Measurements from ENCODE around the gene HSD17B3.

Gene HSD17B3

DNA sequence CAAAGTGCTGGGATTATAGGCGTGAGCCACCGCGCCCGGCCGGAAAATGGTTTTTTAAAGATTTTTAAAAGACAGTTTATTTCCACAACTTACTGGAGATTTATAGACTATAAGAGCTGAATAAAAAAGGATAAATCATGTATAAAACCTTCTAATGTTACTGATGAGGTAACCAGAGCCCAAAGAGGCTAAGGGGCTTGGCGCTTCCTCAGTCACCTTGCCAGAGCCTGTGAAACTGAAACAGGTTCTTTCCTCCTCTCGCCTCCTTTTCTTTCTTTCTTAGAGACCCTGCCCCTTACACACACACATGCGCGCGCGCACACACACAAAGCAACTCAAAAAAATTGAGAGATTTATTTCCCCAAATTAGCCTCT, 69.8 kb downstream of the HSD17B3 start:
- ATAC-seq (no peak), DNase-seq (ENCODE audit: low spot score in 2 of 2) (no peak)
- Mint-ChIP-seq H3K36me3 (no peaks in the 10 kb centered on the region), H3K4me3 (no peak overlapping the region), H3K9me3 (peaks cover 6% of the 10 kb centered on the region), H3K4me1 (peaks cover 6% of the 10 kb centered on the region), H3K27ac (no peak overlapping the region)

DNA sequence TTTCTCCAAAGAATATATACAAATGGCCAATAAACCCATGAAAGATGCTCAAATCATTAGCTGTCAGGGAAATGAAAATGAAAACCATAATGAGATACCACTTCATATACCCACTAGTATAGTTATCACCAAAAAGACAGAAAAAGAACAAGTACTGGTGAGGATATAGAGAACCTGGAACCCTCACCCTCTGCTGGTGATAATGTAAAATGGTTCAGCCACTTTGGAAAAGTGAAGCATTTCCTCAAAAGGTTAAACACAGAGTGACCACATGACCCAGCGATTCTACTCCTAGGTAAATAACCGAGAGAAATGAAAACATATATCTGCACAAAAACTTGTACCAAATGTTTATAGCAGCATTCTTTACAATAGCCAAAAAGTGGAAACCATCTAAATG, 72.0 kb downstream of the HSD17B3 start:
- Mint-ChIP-seq H3K27ac (no peak overlapping the region), H3K4me3 (no peak overlapping the region), H3K9me3 (peaks cover 6% of the 10 kb centered on the region), H3K4me1 (peaks cover 6% of the 10 kb centered on the region), H3K36me3 (no peaks in the 10 kb centered on the region)
- no peak for ATAC-seq
- DNase-seq (ENCODE audit: low spot score in 2 of 2) = no peak

DNA sequence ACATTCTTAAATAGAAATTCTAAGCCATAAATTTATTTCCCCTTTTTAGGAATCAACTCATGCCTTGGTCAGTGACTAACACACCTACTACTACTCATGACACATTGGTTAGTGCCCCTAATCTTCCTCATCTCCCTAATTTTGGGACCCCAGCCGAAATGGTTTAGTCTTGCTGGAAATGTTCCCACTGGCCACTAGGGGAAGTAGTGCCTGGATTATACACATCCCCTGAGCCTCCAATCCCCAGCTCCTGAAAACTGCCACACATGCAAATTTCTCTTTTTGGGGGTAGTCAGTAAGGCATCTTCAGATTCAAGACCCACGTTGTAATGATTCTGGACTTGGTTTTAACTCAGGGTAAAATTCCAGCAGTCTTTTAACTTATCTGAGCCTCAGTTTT, 79.8 kb downstream of the HSD17B3 start:
- ATAC-seq (no peak), DNase-seq (ENCODE audit: low spot score in 2 of 2) (no peak)
- Mint-ChIP-seq H3K9me3 (peaks cover 4% of the 10 kb centered on the region), H3K4me3 (no peak overlapping the region), H3K36me3 (no peaks in the 10 kb centered on the region), H3K4me1 (peaks cover 15% of the 10 kb centered on the region), H3K27ac (no peak overlapping the region)

DNA sequence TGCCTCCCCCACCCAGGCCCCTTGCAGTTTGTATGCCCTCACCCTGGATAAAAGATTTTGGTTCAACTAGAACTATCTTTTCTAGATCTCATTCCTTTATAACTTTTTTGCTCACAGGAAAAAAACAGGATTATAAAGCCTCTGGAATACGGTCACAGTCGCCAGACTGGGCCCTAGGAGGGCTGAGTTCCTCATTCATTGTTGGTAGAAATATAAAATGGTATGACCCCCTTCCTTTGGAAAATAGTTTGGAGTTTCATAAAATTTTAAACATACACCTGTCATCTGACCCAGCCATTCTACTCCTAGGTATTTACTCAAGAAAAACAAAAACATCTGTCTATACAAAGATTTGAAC, 82.1 kb downstream of the HSD17B3 start:
- H3K4me3 Mint-ChIP-seq = no peak overlapping the region
- H3K4me1 Mint-ChIP-seq = peaks cover 15% of the 10 kb centered on the region
- DNase-seq (ENCODE audit: low spot score in 2 of 2) = no peak
- no peaks in the 10 kb centered on the region for H3K36me3 Mint-ChIP-seq
- ATAC-seq = no peak
- no peak overlapping the region for H3K27ac Mint-ChIP-seq
- H3K9me3 Mint-ChIP-seq = peaks cover 4% of the 10 kb centered on the region

DNA sequence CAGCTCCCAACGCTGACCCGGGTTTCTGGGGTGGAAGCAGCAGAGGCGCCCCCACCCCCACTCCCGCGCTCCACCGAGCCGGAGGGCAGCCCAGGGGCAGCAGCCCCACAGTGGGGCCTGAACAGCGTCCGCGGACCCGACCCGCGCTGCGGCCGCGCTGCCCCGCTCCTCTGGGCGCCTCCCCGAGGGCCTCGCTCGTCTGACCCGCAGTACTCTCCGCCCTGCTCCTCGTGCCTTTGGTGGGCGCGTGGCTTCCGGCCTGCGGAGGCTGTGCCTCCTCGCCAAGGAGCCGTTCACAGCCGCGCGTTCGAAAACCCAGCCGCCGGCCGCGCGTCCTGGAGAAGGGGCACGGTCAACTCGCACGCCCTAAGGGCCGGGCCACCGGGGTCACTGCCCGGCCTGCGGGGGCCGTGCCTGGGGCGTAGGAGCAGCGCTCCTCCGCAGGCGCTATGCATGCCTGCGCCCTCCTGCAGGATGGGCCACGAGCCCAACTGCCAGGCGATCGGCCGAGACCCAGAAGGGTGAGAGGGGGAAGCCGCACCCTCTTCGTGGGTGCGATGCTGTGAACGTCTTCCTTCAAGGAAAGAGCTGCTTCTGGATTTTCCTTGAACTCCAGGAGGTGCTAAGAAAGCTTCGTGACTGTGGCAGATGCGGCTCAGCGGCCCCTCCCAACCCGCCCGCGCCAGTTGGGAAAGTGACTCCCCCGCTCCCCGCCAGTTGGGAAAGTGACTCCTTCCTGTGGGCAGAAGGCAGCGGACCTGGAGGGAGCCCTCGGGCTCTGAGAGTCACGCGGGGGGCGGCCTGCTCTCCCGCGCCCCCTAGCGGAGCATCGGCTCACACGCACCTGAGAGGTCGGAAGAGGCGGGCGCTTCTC, 82.7 kb downstream of the HSD17B3 start:
- H3K36me3 Mint-ChIP-seq = no peaks in the 10 kb centered on the region
- peaks cover 15% of the 10 kb centered on the region for H3K4me1 Mint-ChIP-seq
- peak; percentile 39 for ATAC-seq

DNA sequence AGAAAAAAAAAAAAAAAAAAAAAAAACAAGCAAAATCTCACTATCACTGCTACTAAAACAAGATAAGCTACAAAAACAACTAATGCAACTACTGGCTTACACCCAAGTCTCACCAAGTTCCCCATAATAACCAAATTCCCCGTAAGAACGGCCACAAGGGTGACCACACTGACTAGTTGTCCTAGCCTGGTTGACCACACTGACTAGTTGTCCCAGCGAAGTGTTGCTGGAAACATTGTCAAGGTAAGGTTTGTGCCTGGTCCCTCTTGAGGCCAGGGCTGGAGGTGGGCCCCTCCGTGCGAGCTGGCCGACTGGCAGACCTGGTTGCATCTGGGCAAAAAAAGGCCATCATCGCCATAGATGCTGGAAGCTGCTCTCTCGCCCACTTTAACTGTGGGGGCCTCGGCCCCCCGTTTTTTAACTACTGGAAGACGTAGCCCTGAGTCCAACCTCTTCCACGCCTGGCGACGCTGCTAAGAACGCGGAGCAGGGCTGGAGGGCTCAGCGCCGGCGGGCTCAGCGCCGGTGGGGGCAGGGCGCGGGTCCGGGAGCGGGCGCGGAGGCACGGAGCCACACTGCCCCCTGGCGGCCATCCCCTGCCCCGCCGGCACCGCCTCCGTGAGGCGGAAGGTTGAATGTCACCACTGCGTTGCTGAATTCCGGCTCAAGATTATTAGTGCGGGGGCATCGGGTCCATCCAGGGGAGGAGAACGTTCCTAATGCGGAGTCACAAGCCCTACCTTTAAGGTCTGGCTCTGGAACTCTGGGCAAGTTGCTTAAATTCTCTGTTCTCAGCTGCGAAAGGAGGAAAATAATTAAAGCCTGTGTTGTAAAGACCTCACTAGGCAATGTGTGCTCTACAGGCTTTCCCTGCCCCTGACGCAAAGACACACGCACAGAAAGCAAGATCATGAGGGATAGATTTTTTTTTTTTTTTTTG, 84.0 kb downstream of the HSD17B3 start:
- H3K4me1 Mint-ChIP-seq = peaks cover 15% of the 10 kb centered on the region
- H3K4me3 Mint-ChIP-seq = peak overlapping the region; percentile 63
- DNase-seq (ENCODE audit: low spot score in 2 of 2) (peak; percentile 89 to 91), ATAC-seq (peak; percentile 90)
- no peaks in the 10 kb centered on the region for H3K9me3 Mint-ChIP-seq
- H3K27ac Mint-ChIP-seq = no peak overlapping the region
- H3K36me3 Mint-ChIP-seq = no peaks in the 10 kb centered on the region

More for the DNA sequence above, 82.7 kb downstream of the HSD17B3 start:
- peaks cover 4% of the 10 kb centered on the region for H3K9me3 Mint-ChIP-seq
- DNase-seq (ENCODE audit: low spot score in 2 of 2) = peak; percentile 34 to 60
- no peak overlapping the region for H3K27ac Mint-ChIP-seq
- H3K4me3 Mint-ChIP-seq = peak overlapping the region; percentile 63

DNA sequence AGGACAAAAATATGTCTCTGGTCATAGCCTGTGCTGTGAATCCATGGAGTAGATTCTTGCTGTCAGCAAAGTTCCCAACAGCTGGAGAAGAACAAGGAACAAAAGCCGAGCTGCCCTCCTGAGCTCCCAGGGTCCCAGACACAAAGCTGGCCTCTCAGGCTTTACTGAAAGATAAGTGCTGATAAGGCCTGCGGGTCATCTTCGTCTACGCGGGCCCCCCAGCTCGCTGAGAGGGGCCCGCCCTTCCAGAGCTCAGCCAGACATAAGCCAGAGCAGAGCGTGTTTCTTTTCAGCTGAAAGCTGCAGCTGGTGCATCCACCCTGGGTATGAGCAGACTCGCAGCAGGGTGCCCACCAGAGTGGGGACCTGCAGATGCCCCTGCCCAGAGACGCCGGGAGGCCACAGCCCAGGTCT, 84.7 kb downstream of the HSD17B3 start:
- ATAC-seq = no peak
- peaks cover 15% of the 10 kb centered on the region for H3K4me1 Mint-ChIP-seq
- no peaks in the 10 kb centered on the region for H3K36me3 Mint-ChIP-seq
- no peak overlapping the region for H3K27ac Mint-ChIP-seq
- H3K9me3 Mint-ChIP-seq = no peaks in the 10 kb centered on the region
- no peak for DNase-seq (ENCODE audit: low spot score in 2 of 2)
- peak overlapping the region; percentile 63 for H3K4me3 Mint-ChIP-seq

DNA sequence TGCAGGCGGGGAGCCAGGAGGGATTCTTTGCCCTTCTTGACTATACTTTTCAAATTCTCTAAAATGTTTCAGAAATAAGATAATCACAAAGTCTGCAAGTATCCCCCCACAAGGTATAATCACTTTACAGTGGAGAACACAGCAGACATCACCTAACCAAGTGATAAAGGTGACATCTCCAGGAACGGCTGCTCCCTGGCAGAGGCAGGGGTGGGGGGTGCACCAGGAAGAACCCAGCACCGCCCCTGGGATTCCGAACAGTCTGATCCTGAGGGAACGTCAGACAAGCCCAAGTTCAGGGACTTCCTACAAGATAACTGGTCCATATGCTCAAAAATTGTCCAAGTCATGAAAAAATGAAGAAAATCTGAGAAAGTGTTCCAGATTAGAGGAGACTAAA, 85.4 kb downstream of the HSD17B3 start:
- Mint-ChIP-seq H3K36me3 (no peaks in the 10 kb centered on the region), H3K4me3 (no peak overlapping the region), H3K4me1 (peaks cover 15% of the 10 kb centered on the region), H3K27ac (no peak overlapping the region), H3K9me3 (no peaks in the 10 kb centered on the region)
- ATAC-seq = no peak
- no peak for DNase-seq (ENCODE audit: low spot score in 2 of 2)

DNA sequence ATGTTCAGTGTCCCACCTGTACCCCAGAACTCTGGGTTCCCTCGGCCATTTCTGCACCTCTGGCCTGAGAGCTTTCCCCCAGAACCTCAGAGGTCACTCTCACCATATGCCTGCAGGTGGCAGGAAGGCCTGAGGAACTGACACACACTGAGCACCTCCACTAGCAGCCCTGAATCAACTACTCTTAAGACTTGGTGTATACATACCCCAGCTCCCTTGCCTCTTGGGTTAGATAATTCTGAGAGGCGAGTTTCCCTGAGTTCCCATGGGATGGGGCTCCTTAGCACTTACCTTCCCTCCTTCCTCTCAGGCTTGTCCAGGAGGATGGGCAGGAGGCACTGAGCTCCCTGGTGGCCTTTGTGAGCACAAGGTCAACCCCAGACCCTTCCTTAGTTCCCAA, 86.1 kb downstream of the HSD17B3 start:
- peaks cover 15% of the 10 kb centered on the region for H3K4me1 Mint-ChIP-seq
- H3K27ac Mint-ChIP-seq = no peak overlapping the region
- DNase-seq (ENCODE audit: low spot score in 2 of 2) = no peak
- no peak overlapping the region for H3K4me3 Mint-ChIP-seq
- ATAC-seq = no peak
- H3K9me3 Mint-ChIP-seq = no peaks in the 10 kb centered on the region
- H3K36me3 Mint-ChIP-seq = no peaks in the 10 kb centered on the region

DNA sequence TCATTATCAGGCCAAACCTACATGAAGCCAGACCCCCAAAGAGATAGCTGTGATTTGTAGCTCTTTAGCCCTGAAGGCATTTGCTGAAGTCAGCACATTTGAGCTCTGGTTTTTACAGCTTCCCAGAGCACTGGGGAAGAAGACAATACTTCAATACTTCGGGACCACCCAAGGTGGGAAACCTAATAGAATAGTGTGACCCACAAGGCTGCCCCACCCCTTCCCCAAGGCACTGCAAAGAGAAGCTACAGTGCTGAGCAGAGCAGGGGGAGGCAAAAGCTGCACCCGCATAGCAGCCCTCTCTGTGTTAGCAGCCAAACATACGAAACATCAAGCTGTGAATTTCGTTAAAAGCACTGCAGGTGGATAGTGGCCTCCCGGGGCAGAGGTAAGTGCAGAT, 87.3 kb downstream of the HSD17B3 start:
- DNase-seq (ENCODE audit: low spot score in 2 of 2) (no peak), ATAC-seq (no peak)
- Mint-ChIP-seq H3K9me3 (no peaks in the 10 kb centered on the region), H3K36me3 (no peaks in the 10 kb centered on the region), H3K4me1 (peaks cover 15% of the 10 kb centered on the region), H3K4me3 (no peak overlapping the region), H3K27ac (no peak overlapping the region)

DNA sequence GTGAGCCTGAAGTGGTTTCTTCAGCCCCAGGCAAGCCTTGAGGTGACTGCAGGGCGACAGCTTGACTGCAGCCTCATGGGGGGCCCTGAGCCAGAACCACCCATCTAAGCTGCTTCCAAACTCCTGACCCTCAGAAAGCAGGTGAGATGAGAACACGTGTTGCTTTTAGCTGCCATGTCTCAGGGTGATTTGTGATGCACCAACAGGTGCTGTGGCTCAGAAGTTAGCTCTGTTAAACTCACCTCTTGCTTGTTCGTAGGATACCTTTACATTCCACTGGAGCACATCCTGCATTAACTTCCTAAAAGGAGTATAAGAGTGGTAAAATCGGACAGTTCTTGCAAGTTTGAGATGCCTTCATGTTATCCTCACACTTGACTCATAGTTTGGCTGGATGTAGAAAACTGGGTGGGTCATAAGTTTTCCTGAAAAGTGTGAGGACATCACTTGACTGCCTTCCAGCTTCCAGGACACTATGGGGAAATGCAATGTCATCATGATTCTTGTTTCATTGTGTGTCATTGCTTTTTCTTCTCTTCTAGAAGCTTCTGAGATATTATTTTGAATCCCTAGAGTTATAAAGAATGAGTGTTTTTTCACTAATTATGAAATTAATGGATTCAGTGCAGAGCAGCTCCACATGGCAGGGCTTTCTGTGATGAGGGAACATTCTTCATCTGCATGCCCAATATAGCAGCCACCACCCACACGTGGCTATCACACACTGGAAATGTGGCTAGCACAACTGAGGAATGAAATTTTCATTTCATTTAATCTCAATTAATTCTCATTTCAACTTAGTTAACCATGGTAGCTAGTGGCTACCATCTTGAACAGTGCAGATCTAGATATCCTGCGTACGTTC, 92.3 kb downstream of the HSD17B3 start:
- DNase-seq (ENCODE audit: low spot score in 2 of 2) (no peak), ATAC-seq (no peak)
- Mint-ChIP-seq H3K4me3 (no peak overlapping the region), H3K4me1 (no peaks in the 10 kb centered on the region), H3K27ac (no peak overlapping the region), H3K9me3 (no peaks in the 10 kb centered on the region), H3K36me3 (no peaks in the 10 kb centered on the region)

DNA sequence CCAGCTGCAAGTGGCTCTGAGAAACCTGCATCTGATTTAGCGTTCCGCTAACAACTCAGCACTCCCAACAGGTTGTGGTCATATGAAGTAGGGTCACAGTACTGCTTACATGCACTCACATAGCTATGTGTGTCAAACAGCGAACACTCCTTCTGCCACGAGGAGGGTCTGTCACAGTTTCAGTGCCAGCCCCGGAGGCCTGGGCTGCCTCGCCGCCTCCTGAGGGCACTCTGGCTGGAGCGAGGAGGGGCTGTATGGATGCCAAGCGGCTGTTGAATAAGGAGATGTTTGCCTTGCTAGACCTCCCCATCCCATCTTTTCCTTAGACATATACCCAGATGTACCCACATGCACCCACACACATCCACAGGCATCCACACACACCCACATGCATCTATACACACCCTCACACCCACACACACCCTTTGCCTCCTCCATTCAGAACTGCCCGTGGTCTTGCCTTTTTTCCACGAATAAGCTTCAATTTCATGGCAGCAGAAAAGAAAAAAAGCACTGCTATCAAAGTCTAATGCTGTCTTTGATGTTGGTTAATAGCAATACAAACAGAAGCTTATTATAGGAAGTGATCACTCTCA, 95.7 kb downstream of the HSD17B3 start:
- Mint-ChIP-seq H3K36me3 (no peaks in the 10 kb centered on the region), H3K9me3 (no peaks in the 10 kb centered on the region), H3K4me1 (peaks cover 11% of the 10 kb centered on the region), H3K4me3 (no peak overlapping the region), H3K27ac (no peak overlapping the region)
- no peak for DNase-seq (ENCODE audit: low spot score in 2 of 2)
- ATAC-seq = no peak

DNA sequence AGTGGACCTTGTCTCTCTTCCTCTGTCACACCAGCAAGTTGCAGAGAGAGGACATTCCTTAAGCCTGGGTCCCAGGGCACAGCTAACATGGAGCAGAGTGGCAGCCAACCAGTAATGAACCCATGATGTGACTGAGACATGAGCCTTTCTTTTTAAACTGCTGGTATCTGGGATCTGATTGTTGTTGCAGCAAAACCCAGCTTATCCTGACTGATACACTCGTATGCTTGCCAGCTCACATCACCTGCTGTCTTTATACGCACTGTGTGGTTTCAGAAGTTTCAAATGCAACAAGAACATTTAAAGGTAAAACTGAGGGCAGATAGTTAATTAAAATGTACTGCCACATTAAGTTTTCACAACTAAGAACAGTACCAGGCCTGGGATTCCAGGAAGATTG, 97.1 kb downstream of the HSD17B3 start:
- Mint-ChIP-seq H3K36me3 (no peaks in the 10 kb centered on the region), H3K27ac (no peak overlapping the region), H3K9me3 (no peaks in the 10 kb centered on the region), H3K4me3 (no peak overlapping the region), H3K4me1 (peaks cover 11% of the 10 kb centered on the region)
- ATAC-seq = no peak
- no peak for DNase-seq (ENCODE audit: low spot score in 2 of 2)

DNA sequence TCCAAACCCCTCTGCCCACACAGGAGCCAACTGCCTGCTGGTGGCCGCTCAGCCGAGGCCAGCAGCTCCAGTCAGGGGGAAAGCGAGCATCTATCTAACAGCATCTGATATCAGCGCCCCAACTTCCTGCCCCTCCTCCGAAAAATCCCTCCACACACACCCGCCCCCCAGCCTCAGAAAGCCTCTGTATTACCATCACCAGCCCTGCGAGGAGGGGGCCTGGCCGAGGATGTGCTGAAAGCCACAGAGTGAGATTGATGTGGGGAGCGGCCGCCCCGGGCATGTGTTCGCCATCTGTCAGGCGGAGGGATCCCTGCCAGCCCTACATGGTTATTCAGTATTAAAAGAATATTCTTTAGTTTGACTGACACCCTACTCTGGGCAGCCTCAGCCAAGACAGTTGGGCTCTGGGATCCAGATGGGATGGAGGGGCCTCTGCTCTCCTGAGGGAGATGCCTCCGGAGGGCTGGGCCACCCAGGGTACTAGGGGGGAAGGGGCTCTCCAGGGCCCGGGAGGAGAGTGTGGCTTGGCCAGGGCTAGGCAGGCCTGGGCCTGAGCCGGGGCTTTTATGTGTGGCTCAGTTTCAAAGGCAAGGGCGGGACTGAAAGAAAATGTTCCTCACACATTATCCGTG, 98.0 kb downstream of the HSD17B3 start:
- no peaks in the 10 kb centered on the region for H3K36me3 Mint-ChIP-seq
- no peaks in the 10 kb centered on the region for H3K9me3 Mint-ChIP-seq
- no peak overlapping the region for H3K27ac Mint-ChIP-seq
- H3K4me1 Mint-ChIP-seq = peaks cover 11% of the 10 kb centered on the region
- ATAC-seq (peak; percentile 37), DNase-seq (ENCODE audit: low spot score in 2 of 2) (no peak)
- no peak overlapping the region for H3K4me3 Mint-ChIP-seq

Data from stimulated activated effector memory CD8-positive, alpha-beta T cell treated with anti-CD3 and anti-CD28 coated beads, Interleukin-12 subunit alpha, Interleukin-12 subunit beta, amount 100 ng/mL, for 72 hours (primary cell).